HepG2 (cell line): ENCODE measurements around the gene P2RX6.

Experiments
- HMGXB3 ChIP-seq: sonication (generic); formaldehyde crosslinking; IDR thresholded peaks from 2 replicates; pipeline ENCODE4 v1.4.0; 2020; ENCODE audit warnings: missing genetic modification reagents, borderline replicate concordance
- HNRNPK ChIP-seq: fragments of 200-400 bp; formaldehyde crosslinking; IDR thresholded peaks from 2 replicates; pipeline ENCODE4 v1.6.1; 2018; ENCODE audit warnings: low read length, low read depth, moderate library complexity, mild to moderate bottlenecking; ENCODE audit not compliant: poor library complexity, severe bottlenecking
- SIX1 ChIP-seq: sonication (generic); formaldehyde crosslinking; IDR thresholded peaks from 2 replicates; pipeline ENCODE4 v1.4.0; 2020; ENCODE audit warnings: missing genetic modification reagents, borderline replicate concordance
- SMAD3 ChIP-seq: sonication (generic); formaldehyde crosslinking; IDR thresholded peaks from 2 replicates; pipeline ENCODE4 v1.4.0; 2020; ENCODE audit warnings: missing genetic modification reagents
- TEAD2 ChIP-seq: sonication (generic); formaldehyde crosslinking; IDR thresholded peaks from 2 replicates; pipeline ENCODE4 v1.9.0; 2021; ENCODE audit warnings: missing genetic modification reagents
- THAP8 ChIP-seq: sonication (generic); formaldehyde crosslinking; IDR thresholded peaks from 2 replicates; pipeline ENCODE4 v1.5.1; 2020; ENCODE audit warnings: missing genetic modification reagents, mild to moderate bottlenecking, borderline replicate concordance
- UBTF ChIP-seq: sonication (generic); formaldehyde crosslinking; IDR thresholded peaks from 2 replicates; pipeline ENCODE4 v1.4.0; 2020; ENCODE audit warnings: mild to moderate bottlenecking, missing genetic modification reagents
- ZMYM2 ChIP-seq: sonication (generic); formaldehyde crosslinking; IDR thresholded peaks from 2 replicates; pipeline ENCODE4 v1.8.0; 2022; ENCODE audit warnings: mild to moderate bottlenecking, missing genetic modification reagents
- ZMYM4 ChIP-seq: sonication (generic); formaldehyde crosslinking; IDR thresholded peaks from 2 replicates; pipeline ENCODE4 v1.8.1; 2023; ENCODE audit warnings: mild to moderate bottlenecking, missing genetic modification reagents
- ZNF138 ChIP-seq: sonication (generic); formaldehyde crosslinking; IDR thresholded peaks from 2 replicates; pipeline ENCODE4 v1.5.0; 2020; ENCODE audit warnings: mild to moderate bottlenecking, low read depth, missing genetic modification reagents
- ZNF549 ChIP-seq: sonication (generic); formaldehyde crosslinking; IDR thresholded peaks from 2 replicates; pipeline ENCODE4 v1.5.0; 2020; ENCODE audit warnings: missing genetic modification reagents
- ZNF562 ChIP-seq: sonication (generic); formaldehyde crosslinking; IDR thresholded peaks from 2 replicates; pipeline ENCODE4 v1.8.0; 2022; ENCODE audit warnings: missing genetic modification reagents, borderline replicate concordance

GRCh38 chr22:20991252-20992055 lies 23.5 kb upstream of the P2RX6 start:
- no peak for TF ChIP-seq ZMYM4
- no peak for TF ChIP-seq ZMYM2 (CRISPR knock-in tag)
- no peak for TF ChIP-seq HNRNPK
- no peak for TF ChIP-seq ZNF549 (CRISPR knock-in tag)
- TF ChIP-seq SMAD3 = no peak
- no peak for TF ChIP-seq SIX1 (CRISPR knock-in tag)
- no peak for TF ChIP-seq HMGXB3 (CRISPR knock-in tag)
- no peak for TF ChIP-seq TEAD2 (CRISPR knock-in tag)
- no peak for TF ChIP-seq THAP8 (CRISPR knock-in tag)
- no peak for TF ChIP-seq ZNF562
- TF ChIP-seq UBTF (CRISPR knock-in tag) = no peak
- no peak for TF ChIP-seq ZNF138 (CRISPR knock-in tag)
